HG02759 (cell line): Measurements from ENCODE around the gene PDE6D.

Source experiments
- ATAC-seq: cut with Tn5 transposase; IDR thresholded peaks from one replicate; pipeline ENCODE4 v1.9.1; 2021; ENCODE audit warnings: mild to moderate bottlenecking, moderate library complexity; ENCODE audit not compliant: unreplicated experiment

Gene PDE6D

DNA sequence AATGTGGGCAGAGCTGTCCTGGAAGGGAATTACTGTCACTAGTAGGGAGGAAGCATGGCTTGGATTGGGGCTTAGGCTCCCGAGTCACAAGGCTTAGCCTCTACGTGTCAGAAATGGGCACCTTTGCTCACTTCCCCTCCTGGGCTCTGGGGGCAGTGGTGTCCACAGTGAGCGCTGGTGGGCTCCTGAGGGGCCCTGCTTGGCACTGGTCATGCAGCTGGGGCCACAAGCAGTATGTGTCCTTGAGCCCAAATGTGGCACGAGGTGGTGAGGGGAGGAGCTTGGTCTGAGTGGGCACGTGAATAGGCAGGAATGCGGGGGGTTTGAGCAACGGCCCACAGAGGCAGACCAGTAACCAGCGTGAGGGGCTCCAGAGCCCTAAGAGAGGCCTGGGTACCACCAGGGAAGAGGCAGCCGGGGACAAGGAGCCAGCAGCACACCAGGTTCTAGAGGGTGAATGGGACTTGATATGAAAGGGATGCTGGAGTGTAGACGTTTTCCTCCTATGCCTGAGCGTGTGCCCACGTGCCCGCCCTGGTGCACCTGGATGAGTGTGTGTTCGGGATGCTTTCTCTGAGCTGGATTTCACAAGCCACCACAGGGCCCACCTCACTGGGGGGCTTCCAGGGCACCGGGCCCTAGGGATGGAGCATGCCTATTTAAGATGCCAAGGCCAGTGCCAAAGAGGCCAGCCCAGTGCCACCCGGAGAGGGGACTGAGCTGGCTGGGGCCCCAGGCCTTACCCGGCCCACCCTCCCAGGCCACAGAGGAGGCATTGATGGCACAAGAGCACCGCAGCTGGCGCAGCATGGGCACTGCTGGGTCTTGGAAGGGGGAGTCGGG, 95.5 kb downstream of the PDE6D start:
- no peak for ATAC-seq

- no peak for ATAC-seq
Measured at GRCh38 chr2:231684314-231685223, 96.5 kb downstream of the PDE6D start.

DNA sequence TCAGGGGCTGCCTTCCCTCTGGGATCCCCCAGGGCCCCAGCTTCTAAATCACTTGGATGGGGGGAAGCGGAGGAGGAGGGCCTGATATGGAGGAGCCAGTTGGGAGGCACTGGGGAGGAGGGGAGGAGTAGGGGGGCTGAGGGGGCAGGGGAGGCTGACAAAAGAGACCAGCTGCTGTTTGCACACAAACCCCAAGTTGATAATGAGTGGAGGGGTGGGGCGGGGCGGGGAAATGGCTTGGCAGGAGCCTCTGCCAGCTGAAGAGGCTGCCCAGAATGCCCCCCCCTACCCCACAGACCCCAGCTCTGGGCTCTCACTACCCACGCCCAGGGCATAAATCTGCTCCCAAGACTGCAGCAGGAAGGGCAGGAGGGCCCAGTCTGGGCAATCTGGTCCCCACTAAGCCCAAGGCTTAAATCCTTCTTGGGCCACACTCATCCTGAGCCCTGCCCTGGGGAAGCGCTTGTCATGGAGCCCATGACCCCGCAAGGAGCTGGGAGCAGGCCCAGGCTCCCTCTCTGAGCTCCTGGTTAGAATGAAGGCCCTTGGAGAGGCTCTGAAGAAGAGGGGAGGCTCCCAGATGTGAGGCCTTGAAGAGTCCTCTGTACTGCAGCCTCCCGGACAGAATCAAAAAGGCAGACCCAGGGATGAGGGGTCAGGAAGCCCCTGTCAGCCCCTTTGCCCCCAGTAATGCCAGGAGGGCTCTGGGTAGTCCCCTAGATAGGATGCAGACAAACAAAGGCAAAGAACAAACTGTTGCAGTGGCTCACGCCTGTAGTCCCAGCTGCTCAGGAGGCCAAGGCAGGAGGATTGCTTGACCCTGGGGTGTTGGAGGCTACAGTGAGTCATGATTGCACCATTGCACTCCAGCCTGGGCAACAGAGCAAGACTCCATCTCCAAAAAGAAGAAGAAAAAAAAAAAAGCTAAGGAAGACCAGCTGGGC, 97.5 kb downstream of the PDE6D start:
- no peak for ATAC-seq

- no peak for ATAC-seq
Measured at GRCh38 chr2:231682603-231683291, 98.3 kb downstream of the PDE6D start.
